Stimulated activated CD4-positive, alpha-beta T cell treated with anti-CD3 and anti-CD28 coated beads, TNF-alpha, amount 100 ng/mL, for 48 hours (primary cell): ENCODE results near the gene SCLY.

Experiments
- DNase-seq, 3 donors: peaks; one replicate each; pipeline ENCODE4 v3.0.0-alpha.2; 2020; ENCODE audit warnings: low read depth in 3 of 3

Gene SCLY

DNA sequence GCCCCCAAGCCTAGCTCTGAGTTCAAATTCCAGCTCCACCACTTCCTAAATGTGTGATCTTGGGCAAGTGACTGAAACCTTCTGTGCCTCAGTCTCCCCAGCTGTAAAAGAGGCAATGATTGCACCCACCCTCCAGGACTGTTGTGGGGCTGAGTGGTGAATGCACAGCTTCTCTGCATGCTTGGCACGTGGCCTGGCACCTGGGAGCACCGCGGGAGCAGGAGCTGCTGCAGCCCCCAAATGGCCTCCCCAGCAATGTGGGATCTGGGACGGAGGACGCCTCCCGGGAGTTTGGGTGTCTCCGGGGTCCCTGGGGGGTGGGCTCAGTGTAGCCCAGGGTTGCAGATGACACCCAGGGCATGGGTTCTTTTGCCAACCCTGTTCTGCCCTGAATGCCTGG lies 79.2 kb downstream of the SCLY start:
- no peak for DNase-seq

- DNase-seq = no peak
Observed at GRCh38 chr2:238140721-238141540, 80.1 kb downstream of the SCLY start.

DNA sequence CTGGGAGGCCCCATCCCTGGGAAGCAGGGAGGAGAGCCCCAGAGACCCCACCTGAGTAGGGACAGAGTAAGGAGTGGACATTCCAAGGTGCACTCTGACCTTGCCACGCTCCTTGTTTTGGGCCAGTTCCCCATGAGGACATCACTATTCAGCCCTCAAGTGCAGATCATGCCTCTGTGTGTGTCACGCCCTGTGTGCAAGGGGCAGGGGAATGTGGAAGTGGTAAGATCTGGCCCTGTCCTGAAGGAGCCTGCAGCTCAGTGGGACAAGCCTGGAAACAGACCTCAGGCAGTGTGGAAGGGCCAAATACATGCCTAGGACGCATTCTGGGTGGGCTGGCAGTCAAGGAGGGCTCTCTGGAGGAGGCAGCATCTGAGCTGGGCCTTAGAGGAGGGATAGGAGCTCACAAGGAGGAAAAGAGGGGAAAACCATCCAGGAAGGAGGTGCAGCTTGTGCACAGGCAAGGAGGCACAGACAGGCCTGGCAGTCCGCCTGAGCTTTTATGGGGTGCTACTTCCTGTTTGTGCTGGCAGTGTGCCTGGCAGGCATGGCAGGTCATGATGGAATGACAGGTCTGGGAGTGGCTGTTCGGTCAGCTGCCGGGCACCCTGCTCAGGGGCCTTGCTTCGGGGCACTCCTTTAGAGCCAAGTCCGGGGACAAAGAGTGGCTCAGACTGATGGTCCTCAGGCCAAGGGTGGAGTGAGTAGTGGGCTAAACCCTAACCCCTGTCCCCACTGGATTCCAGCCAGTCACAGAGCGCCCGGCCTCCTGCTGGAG lies 80.9 kb downstream of the SCLY start:
- DNase-seq = no peak

GRCh38 chr2:238142382-238143205 lies 81.8 kb downstream of the SCLY start:
- DNase-seq = no peak

- DNase-seq = no peak
Observed at GRCh38 chr2:238143239-238143951, 82.6 kb downstream of the SCLY start.

- no peak for DNase-seq
Observed at GRCh38 chr2:238144262-238144661, 83.5 kb downstream of the SCLY start.

DNA sequence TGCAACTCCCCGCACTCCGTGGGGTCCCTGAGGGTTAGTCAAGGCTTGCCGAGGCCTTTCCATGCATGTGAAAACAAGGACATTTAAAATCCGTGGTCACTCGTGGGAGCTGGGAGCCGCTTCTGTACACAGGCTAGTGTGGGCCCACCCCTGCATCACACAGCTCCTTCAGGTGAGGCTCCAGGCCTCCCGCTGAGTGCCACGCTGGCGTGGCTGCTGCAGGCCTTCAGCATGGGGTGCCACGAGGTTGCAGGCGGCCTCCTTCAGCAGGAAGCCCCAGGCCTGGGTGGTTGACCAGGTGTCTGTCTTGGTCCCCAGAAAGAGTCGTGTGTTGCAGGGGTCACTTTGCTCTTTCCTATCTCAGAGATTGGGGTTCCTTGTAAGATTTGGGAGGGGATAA lies 84.2 kb downstream of the SCLY start:
- no peak for DNase-seq

DNA sequence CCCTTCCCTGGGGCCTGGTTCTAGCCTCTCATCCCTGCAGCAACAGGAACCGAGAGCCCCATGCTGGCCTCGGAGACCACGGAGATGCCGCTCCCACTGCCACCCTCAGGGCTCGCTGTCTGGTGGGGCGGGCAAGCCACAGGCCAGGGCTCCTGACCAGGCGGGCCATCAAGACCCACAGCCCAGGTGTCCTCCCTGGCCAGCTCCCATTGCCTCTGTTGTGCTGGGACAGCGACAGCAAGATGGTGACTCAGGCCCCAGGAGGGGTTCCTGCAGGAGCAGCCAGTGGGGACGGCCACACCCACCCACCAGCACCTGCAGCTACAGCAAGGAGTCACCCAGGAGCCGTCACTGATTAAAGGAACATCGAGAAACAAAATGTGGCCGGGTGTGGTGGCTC lies 85.0 kb downstream of the SCLY start:
- no peak for DNase-seq

GRCh38 chr2:238146884-238147544 lies 86.2 kb downstream of the SCLY start:
- no peak for DNase-seq

DNA sequence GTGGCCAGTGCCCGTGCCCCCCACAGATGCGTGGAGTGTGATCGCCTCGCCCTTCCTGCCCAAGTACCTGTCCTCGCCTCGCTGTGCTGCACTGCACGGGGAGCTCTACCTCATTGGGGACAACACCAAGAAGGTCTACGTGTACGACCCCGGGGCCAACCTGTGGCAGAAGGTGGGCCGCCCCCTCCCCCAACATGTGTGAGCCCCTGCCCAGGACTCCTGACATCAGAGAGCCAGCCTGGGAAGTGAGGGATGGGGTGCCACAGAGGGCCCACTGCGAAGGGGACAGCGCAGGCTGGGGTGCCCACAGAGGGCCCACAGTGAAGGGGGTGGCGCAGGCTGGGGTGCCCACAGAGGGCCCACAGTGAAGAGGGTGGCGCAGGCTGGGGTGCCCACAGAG lies 88.2 kb downstream of the SCLY start:
- no peak for DNase-seq
